Chondrocyte (in vitro differentiated cells): ENCODE measurements around the gene ZBTB37. TPM values are rescaled to one million over a fixed set of nuclear protein-coding genes. Genes with fewer than 3 reads are reported as not detected.

Experiments
- DNase-seq: peaks from one replicate; pipeline ENCODE4 v3.0.0; 2021; ENCODE audit warnings: mixed read lengths, low spot score
- H3K27ac Mint-ChIP-seq: one replicate; pipeline ENCODE4 v1.8.0; 2021; ENCODE audit warnings: mild to moderate bottlenecking, moderate library complexity, mixed read lengths; ENCODE audit not compliant: unreplicated experiment
- H3K27me3 Mint-ChIP-seq: 2 replicates; pipeline ENCODE4 v1.8.0; 2021; ENCODE audit warnings: low read depth, mixed read lengths
- H3K36me3 Mint-ChIP-seq: 2 replicates; pipeline ENCODE4 v1.8.0; 2021; ENCODE audit warnings: low read depth, mixed read lengths
- H3K4me1 Mint-ChIP-seq: 2 replicates; pipeline ENCODE4 v1.8.0; 2021; ENCODE audit warnings: low read depth, mild to moderate bottlenecking, mixed read lengths
- H3K4me3 Mint-ChIP-seq: one replicate; pipeline ENCODE4 v1.8.0; 2021; ENCODE audit warnings: mild to moderate bottlenecking, moderate library complexity, mixed read lengths; ENCODE audit not compliant: unreplicated experiment
- H3K9me3 Mint-ChIP-seq: 2 replicates; pipeline ENCODE4 v1.8.0; 2021; ENCODE audit warnings: low read depth, mixed read lengths
- total RNA-seq: library from RNA; stranded (reverse); gene quantifications from 3 replicates; pipeline ENCODE4 v1.2.1, GENCODE V29; 2021
- TF ChIP-seq, protein P1 (sequence below): fragments of 200-600 bp; sonication (generic); IDR thresholded peaks from 2 replicates; pipeline ENCODE4 v1.5.0; 2021; ENCODE audit warnings: antibody characterized with exemption, mild to moderate bottlenecking, moderate library complexity

Gene ZBTB37
- total RNA-seq, 1 donor from 2014 or later, result 11.0 TPM

DNA sequence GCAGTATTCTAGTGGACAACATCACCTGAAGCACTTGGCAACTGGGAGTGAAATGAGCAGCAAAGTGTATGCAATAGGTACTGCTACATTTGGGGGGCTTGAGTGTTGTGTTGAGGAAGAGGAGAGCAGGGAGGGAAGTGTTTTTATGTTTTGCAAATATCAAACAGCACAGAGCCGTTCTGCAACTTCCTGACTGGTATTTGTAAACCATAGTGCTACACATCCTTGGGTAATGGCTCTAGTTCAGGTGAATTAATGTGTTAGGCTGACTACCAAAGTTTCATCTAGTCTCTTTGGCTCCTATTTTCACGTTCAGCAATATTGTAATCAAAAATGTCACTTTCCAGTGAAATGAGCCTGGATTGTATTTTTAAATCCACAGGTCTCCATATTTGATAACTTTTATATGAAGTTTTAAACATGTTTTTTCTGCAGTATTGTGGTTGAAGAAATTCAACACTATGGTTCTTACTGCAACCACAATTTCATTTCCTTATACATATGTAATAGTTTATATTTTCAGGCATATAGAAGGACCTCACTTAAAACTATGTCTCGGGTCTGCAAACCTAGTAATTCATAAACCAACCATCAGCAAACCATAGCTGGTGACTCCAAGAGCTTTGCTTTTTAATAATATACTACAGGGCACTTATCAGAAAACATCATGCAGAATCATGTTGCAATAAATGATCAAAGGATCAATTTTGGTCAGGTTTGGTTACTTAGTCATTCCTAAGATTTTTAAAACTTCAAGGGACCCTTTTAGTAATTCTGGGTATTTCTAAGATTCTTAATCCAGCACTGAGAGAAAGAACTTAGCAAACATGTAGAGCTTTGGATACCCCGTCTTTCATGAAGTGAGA lies 18.8 kb downstream of the ZBTB37 start:
- H3K4me3 Mint-ChIP-seq, result no peak overlapping the region
- H3K9me3 Mint-ChIP-seq, result no peaks in the 10 kb centered on the region
- peaks cover 18% of the 10 kb centered on the region for H3K36me3 Mint-ChIP-seq
- no peak for DNase-seq
- no peaks in the 10 kb centered on the region for H3K27me3 Mint-ChIP-seq
- TF ChIP-seq, protein P1, sequence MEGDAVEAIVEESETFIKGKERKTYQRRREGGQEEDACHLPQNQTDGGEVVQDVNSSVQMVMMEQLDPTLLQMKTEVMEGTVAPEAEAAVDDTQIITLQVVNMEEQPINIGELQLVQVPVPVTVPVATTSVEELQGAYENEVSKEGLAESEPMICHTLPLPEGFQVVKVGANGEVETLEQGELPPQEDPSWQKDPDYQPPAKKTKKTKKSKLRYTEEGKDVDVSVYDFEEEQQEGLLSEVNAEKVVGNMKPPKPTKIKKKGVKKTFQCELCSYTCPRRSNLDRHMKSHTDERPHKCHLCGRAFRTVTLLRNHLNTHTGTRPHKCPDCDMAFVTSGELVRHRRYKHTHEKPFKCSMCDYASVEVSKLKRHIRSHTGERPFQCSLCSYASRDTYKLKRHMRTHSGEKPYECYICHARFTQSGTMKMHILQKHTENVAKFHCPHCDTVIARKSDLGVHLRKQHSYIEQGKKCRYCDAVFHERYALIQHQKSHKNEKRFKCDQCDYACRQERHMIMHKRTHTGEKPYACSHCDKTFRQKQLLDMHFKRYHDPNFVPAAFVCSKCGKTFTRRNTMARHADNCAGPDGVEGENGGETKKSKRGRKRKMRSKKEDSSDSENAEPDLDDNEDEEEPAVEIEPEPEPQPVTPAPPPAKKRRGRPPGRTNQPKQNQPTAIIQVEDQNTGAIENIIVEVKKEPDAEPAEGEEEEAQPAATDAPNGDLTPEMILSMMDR, result no peak
- no peaks in the 10 kb centered on the region for H3K4me1 Mint-ChIP-seq
- no peak overlapping the region for H3K27ac Mint-ChIP-seq

DNA sequence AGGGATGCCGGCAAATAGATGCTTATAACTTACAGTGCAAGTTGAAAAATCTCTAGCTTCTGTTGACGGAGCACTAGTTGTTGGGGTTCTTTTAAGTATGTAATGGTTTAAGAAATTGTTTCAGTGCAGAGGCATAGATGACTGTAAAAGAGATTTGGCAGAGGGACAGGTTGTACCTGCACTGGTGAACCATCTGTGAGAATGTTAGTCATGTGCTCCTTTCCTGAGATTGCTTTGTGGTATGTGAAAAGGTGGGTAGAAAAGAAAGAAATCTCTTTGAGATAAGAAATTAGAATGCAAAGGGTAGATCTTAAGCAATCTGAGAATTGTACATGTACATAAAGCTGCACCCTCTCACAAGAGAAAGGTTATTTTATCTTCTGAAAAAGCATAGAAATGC lies 19.4 kb downstream of the ZBTB37 start:
- H3K4me1 Mint-ChIP-seq, result no peaks in the 10 kb centered on the region

GRCh38 chr1:173888749-173889148 lies 20.6 kb downstream of the ZBTB37 start:
- no peaks in the 10 kb centered on the region for H3K4me1 Mint-ChIP-seq
- TF ChIP-seq, protein P1, result no peak
- no peak overlapping the region for H3K4me3 Mint-ChIP-seq
- peaks cover 18% of the 10 kb centered on the region for H3K36me3 Mint-ChIP-seq
- H3K27ac Mint-ChIP-seq, result no peak overlapping the region
- DNase-seq, result no peak
- no peaks in the 10 kb centered on the region for H3K27me3 Mint-ChIP-seq
- no peaks in the 10 kb centered on the region for H3K9me3 Mint-ChIP-seq

More for the DNA sequence above, 19.4 kb downstream of the ZBTB37 start:
- Mint-ChIP-seq H3K27ac (no peak overlapping the region), H3K4me3 (no peak overlapping the region), H3K27me3 (no peaks in the 10 kb centered on the region), H3K36me3 (peaks cover 18% of the 10 kb centered on the region), H3K9me3 (no peaks in the 10 kb centered on the region)
- no peak for DNase-seq
- TF ChIP-seq, protein P1, result no peak

GRCh38 chr1:173889885-173890284 lies 21.7 kb downstream of the ZBTB37 start:
- TF ChIP-seq, protein P1, result no peak
- DNase-seq, result no peak
- no peaks in the 10 kb centered on the region for H3K9me3 Mint-ChIP-seq
- no peak overlapping the region for H3K4me3 Mint-ChIP-seq
- no peaks in the 10 kb centered on the region for H3K4me1 Mint-ChIP-seq
- no peak overlapping the region for H3K27ac Mint-ChIP-seq
- no peaks in the 10 kb centered on the region for H3K27me3 Mint-ChIP-seq
- H3K36me3 Mint-ChIP-seq, result peaks cover 22% of the 10 kb centered on the region

GRCh38 chr1:173893611-173894010 lies 25.4 kb downstream of the ZBTB37 start:
- Mint-ChIP-seq H3K27me3 (no peaks in the 10 kb centered on the region), H3K9me3 (no peaks in the 10 kb centered on the region), H3K27ac (no peak overlapping the region), H3K36me3 (peaks cover 6% of the 10 kb centered on the region), H3K4me3 (no peak overlapping the region), H3K4me1 (no peaks in the 10 kb centered on the region)
- no peak for DNase-seq
- TF ChIP-seq, protein P1, result no peak
